HUDEP-2 (cell line): Measurements from ENCODE around the gene WAPL.
A peak's percentile ranks its signal among the peaks of the same experiment; 100 is the strongest.

ENCODE experiments used
- DNase-seq, 76 experiments: peaks; one replicate each; lab custom pipeline; 2025; ENCODE audit not compliant: unreplicated experiment in 76 of 76; lab: John Stamatoyannopoulos, UW

WAPL gene

GRCh38 chr10:86415116-86415515 lies 106.5 kb downstream of the WAPL start:
- no peak for DNase-seq

GRCh38 chr10:86413046-86413728 lies 108.4 kb downstream of the WAPL start:
- DNase-seq, result no peak

DNA sequence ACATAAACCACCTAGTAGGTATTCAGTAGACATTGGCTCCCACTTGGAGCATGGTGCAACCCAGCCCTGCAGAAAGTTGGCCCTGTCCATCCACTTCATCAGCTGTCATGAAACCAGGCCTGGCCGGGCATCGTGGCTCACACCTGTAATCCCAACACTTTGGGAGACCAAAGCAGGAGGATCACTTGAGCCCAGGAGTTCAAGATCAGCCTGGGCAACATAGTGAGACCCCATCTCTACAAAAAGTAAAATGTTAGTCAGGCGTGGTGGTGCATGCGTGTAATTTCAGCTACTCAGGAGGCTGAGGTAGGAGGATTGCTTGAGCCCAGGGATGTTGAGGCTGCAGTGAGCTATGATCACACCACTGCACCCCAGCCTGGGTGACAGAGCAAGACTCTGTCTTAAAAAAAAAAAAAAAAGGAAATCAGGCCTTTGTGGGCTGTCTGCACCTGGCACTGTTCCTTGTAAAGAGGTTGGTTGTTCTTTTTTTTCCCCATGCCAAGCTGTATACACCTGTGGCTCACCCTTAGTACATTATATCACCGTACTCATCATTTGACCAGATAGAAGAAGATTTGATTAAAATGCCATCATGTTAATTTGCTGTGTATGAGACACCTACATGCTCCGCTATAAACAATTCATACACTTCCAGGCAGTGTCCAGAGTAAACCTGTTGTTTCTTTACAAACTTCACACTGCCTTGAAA lies 109.6 kb downstream of the WAPL start:
- DNase-seq, result no peak

DNA sequence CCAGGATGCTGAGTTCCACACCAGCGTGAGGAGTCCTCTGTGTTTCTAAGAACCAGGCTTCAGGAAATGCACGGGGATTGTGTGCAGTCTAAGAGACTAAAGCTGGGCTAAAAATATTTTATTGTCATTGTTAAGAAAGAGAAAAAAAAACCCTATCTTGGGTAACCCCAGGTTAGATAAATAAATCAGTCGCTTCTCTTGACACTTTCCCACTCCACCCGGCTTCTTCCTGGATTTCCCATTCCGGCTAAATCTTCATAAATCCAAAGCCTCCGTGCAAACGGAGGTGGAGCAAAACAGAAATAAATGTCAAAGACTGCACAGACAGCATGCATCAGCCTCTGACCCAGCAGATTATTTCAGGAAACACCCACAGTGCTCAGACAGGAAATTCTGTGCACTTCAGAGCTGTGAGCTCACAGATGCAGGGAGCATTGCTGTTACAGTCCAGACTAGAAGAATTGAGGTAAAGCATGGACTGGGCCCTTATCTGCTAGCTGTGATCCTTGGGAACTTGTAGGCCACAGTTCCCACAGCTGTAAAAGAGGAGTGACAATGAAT lies 110.2 kb downstream of the WAPL start:
- no peak for DNase-seq

GRCh38 chr10:86410542-86411124 lies 111.0 kb downstream of the WAPL start:
- no peak for DNase-seq

DNA sequence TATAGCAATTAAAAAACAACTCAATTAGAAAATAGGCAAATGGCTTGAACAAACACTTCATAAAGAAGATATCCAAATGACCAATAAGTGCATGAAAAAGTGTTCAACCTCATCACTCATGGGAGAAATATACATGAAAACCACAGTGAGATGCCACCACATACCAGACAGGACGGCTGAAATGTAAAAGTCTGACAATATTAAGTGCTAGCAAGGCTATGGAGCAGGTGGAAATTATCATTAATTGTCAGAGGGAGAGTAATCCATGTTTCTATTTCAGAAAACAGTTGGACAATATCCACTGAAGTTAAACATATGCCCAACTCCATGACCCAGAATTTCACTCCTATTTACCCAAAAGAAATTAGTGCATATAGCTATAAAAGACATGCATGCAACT lies 112.4 kb downstream of the WAPL start:
- DNase-seq, result no peak

GRCh38 chr10:86403183-86403797 lies 118.3 kb downstream of the WAPL start:
- no peak for DNase-seq

DNA sequence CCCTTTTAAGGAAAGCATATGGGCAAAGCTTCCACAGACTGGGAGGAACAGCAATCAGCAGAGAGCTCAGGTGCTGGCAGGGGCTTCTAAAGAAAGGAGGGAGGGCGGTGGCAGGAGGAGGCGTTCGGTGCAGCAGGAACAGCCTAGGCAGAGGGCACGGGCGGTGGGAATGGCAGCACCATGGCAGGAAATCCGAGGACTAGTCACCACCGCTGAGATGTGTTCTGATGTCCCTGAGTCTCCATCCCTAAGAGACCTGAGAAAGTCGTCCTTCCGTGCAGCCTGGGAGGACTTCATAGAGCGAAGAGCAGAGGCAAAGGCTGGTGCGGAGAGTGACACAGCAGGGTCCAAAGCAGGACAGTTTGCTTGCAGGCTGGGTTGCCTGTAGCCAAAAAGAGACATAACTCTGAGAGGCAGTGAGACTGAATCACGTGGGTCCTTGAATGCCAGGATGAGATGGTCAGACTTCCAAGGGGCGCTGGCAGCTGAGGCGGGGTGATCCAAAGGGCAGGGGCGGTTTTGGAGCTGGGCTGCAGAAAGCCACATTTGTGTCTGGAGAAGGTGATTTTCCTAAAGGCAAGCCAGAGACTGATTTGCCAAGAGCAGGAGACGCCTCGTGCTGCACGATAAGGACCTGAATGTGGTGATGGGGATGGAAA lies 119.2 kb downstream of the WAPL start:
- no peak for DNase-seq

- no peak for DNase-seq
Measured at GRCh38 chr10:86401588-86402282, 119.9 kb downstream of the WAPL start.

DNA sequence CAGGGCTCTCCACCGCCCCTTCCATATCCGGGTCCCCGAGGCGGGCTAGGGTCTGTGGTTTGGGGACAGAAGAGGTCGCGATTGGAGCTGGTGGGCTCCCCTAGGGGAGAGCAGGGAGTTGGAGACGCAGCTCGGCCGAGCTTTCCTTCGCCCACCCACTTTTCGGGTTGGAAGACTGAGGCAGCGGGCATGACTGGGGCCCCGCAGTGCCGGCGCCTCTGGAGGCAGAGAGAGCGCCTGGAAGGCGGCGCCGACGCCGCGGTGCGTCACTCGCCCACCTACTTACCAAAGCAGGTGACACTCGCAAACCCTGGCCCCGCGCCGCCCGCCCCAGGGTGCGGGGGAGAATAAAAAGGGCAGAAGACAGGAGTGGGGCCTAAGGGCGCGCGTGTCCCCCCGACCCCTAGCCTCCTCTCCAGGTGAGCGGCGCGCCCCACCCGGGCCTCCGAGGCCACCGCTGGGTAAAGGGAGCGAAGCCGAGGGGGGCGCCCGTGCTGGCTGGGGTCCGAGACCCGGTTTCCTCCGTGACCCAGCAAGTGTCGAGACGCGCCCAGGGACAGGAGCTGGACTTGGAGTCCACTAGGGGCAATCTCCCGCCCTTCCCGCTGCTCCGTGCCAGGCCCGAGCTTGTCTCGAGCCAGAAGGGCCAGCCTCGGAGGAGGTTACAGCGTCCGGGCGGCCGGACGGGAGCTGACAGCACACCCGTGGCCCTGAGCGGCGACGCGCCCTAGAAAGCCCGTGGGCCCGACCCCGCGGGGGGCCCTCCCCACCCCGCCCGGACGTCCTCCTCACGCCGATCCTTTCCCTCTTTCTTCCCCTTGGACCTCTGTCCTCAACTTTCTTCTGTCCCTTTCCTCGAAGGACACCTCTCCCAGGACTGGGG lies 120.6 kb downstream of the WAPL start:
- peak in 1 of 76 experiments; percentile 10 for DNase-seq

DNA sequence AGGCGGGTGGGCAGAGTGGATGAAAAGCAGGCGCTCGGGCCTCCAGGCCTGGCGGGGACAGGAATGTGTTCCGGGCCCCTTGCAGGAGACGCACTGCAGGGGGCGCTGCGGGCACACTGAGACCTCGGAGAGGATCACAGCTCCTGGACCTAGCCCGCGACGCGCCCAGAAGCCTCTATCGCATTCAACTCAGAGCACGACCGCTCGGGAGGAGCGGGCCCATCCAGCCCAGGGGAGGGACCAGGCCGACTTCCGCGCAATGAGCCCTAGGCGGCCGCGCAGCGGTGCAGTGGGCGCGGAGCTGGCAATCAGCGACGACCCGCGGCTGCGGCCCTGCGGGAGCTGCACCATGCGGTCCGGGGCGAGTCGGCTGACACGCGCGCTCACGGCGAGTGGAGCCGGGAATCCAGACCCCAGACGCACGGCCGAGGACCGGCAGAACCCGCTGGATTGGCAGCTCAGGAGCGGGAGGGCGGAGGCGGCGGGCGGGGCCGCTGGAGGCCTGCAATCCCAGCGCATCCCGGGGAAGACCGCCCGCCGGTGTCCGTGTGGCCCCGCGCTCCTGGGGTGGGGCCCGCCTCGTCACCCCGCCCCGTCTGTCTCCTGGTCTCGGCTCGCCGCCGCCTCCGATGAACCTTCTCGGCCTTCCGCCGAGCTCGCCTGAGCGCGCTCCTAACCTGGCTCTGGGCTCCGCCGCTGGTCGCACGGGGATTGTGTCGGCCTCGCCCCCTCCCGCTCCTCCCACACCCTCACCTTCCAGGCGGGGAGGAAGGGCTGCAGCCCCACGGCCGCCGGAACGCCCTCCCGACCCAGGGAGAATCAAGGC lies 121.5 kb downstream of the WAPL start:
- peak in 74 of 76 experiments; percentile 59 to 94 (median 86) for DNase-seq

DNA sequence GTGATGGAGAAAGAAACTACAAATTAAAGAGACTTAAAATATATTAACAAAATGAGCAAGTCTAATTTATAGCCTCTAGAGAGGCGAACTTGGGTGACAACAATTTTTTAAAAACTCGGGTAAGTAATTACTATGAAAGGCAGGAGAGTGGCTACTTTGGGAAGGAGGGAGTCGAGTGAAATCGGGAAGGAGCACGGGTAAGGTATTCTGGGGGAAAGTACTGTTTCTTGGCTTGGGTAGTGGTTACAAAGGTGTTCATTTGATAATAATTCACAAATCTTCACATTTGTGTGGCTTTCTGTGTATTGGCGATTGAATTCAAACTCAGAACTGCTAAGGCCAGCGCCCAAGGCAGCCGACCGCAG lies 122.1 kb downstream of the WAPL start:
- no peak for DNase-seq

DNA sequence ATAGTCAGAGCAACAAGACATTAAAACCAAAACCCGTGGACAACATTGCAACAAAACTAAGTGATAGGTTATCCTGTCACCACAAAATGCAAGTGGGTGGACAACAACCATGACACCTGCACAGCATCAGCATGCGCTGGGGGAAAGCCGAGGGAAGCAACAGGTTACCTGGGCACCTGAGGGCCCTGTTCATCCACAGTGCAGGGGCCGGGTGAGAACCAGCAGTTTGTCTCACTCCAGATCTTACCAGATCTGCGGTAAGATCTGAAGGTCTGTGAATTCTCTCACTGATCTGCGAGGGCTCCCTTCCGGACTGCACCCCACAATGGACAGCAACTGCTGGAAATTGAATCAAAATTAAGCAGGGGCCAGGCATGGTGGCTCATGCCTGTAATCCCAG lies 124.5 kb downstream of the WAPL start:
- DNase-seq, result no peak

DNA sequence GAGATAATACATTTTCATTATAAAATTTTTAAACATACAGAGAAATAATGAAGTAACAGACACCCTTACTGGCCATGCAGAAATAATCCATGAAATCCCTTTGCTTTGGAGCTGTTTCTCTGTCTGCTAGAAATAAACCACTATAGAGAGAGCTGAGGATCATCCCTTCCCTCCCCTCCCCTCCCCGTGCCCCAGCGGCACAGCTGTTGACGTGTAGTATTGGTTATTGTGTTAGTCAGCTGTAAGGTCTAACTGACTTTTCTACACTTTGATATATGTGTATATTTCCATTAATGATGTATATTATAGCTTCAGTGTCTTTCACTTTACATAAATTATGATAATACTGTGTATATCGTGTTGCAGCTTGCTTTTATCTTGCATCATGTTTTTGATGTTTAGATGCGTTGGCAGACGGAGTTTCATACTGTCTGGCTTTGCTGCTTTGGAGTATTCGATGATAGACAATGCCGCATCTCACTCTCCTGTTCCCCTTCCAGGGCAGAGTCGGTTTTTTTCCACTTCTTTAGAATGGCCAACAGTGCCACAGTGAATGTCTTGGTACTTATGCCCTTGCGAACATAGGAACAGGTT lies 127.6 kb downstream of the WAPL start:
- DNase-seq, result no peak

GRCh38 chr10:86393362-86393761 lies 128.2 kb downstream of the WAPL start:
- no peak for DNase-seq

DNA sequence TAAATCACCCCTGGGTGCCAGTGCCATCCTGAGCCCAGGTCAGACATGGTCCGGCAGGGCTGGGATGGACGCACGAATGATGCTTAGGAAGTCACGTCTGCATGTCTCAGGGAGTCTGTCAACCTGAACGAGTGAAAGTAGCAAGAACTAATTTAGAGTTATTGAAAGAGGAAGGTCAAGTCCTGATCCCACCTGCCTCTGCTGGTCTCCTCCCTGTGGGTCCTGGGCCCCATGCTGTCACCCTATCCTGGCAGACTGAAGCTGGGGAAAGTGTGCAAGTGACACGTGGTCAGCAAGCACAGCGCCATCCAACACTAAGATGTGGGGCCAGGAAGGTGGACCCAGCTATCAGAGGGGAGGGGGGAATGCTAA lies 128.9 kb downstream of the WAPL start:
- no peak for DNase-seq

- no peak for DNase-seq
Measured at GRCh38 chr10:86391986-86392722, 129.4 kb downstream of the WAPL start.
